Measurements from ENCODE around the gene TDRD6. TPM values are rescaled to one million over a fixed set of nuclear protein-coding genes. Genes with fewer than 3 reads are reported as not detected.

Gene TDRD6
- total RNA-seq, 6 experiments from 2014 or later, result not detected

DNA sequence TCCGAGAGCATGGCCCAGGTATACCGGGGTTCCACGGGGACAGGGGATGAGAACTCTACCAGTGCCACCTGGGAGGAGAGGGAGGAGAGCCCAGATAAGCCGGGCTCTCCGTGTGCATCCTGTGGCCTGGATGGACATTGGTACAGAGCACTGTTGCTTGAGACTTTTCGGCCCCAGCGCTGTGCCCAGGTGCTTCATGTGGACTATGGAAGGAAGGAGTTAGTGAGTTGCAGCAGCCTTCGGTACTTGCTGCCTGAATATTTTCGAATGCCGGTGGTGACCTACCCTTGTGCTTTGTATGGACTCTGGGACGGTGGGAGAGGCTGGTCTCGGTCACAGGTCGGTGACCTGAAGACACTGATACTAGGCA, 1.3 kb downstream of the TDRD6 start:
- peaks cover 23% of the 10 kb centered on the region for H3K9me3 Mint-ChIP-seq
- no peak overlapping the region for H3K4me3 Mint-ChIP-seq
- no peak overlapping the region for H3K27ac Mint-ChIP-seq
- H3K36me3 Mint-ChIP-seq (ENCODE audit: low read depth), result no peaks in the 10 kb centered on the region; the same call in 1 of the 2 replicates
- no peaks in the 10 kb centered on the region for H3K4me1 Mint-ChIP-seq (ENCODE audit: low read depth)
- no peak for DNase-seq
- peaks cover 2% of the 10 kb centered on the region; the same call in 1 of the 2 replicates for H3K27me3 Mint-ChIP-seq (ENCODE audit: insufficient read depth)
- TF ChIP-seq, protein P1, sequence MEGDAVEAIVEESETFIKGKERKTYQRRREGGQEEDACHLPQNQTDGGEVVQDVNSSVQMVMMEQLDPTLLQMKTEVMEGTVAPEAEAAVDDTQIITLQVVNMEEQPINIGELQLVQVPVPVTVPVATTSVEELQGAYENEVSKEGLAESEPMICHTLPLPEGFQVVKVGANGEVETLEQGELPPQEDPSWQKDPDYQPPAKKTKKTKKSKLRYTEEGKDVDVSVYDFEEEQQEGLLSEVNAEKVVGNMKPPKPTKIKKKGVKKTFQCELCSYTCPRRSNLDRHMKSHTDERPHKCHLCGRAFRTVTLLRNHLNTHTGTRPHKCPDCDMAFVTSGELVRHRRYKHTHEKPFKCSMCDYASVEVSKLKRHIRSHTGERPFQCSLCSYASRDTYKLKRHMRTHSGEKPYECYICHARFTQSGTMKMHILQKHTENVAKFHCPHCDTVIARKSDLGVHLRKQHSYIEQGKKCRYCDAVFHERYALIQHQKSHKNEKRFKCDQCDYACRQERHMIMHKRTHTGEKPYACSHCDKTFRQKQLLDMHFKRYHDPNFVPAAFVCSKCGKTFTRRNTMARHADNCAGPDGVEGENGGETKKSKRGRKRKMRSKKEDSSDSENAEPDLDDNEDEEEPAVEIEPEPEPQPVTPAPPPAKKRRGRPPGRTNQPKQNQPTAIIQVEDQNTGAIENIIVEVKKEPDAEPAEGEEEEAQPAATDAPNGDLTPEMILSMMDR (IDR thresholded peaks at IDR 0.05), result no peak

DNA sequence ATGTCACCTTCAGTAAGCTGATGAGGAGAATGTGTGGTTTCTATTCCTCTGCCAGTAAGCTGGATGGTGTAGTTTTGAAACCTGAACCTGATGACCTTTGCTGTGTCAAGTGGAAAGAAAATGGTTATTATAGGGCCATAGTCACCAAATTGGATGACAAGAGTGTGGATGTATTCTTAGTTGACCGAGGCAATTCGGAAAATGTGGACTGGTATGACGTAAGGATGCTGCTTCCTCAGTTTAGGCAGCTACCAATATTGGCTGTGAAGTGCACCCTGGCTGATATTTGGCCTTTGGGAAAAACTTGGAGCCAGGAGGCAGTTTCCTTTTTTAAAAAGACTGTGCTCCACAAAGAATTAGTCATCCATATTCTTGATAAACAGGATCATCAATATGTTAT, 2.0 kb downstream of the TDRD6 start:
- peaks cover 23% of the 10 kb centered on the region for H3K9me3 Mint-ChIP-seq
- no peaks in the 10 kb centered on the region for H3K4me1 Mint-ChIP-seq (ENCODE audit: low read depth)
- no peak overlapping the region for H3K27ac Mint-ChIP-seq
- H3K36me3 Mint-ChIP-seq (ENCODE audit: low read depth), result no peaks in the 10 kb centered on the region; the same call in 1 of the 2 replicates
- H3K27me3 Mint-ChIP-seq (ENCODE audit: insufficient read depth), result peaks cover 2% of the 10 kb centered on the region; the same call in 1 of the 2 replicates
- H3K4me3 Mint-ChIP-seq, result no peak overlapping the region
- TF ChIP-seq, protein P1 (IDR thresholded peaks at IDR 0.05), result no peak
- DNase-seq, result no peak

DNA sequence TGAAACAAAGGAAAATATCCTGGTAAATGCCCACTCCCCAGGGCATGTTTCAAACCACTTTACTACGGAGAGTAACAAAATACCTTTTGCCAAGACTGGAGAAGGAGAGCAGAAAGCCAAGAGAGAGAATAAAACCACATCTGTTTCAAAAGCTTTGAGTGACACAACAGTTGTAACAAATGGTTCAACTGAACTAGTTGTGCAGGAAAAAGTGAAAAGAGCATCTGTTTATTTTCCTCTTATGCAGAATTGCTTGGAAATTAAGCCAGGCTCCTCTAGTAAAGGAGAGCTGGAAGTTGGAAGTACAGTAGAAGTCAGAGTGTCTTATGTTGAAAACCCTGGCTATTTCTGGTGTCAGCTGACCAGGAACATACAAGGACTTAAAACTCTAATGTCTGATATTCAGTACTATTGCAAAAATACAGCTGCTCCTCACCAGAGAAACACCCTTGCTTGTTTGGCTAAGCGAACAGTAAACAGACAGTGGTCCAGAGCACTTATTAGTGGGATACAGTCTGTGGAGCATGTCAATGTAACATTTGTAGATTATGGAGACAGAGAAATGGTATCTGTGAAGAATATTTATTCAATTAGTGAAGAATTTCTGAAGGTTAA, 2.6 kb downstream of the TDRD6 start:
- TF ChIP-seq, protein P1 (IDR thresholded peaks at IDR 0.05), result no peak

DNA sequence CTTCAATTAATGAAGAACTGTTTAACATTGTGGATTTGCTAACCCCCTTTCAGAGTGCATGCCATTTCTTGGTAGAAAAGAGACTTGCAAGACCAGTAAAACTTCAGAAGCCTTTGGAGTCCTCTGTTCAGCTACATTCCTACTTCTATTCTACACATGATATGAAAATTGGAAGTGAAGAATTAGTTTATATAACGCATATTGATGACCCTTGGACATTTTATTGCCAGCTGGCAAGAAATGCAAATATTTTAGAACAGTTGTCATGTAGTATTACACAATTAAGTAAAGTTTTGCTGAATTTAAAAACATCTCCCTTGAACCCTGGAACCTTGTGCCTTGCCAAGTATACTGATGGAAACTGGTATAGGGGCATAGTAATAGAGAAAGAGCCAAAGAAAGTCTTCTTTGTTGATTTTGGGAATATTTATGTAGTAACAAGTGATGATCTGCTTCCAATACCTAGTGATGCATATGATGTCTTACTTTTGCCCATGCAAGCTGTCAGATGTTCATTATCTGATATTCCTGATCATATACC, 3.3 kb downstream of the TDRD6 start:
- DNase-seq, result no peak
- Mint-ChIP-seq H3K36me3 (ENCODE audit: low read depth) (no peaks in the 10 kb centered on the region; the same call in 1 of the 2 replicates), H3K9me3 (peaks cover 20% of the 10 kb centered on the region), H3K4me3 (no peak overlapping the region), H3K27ac (no peak overlapping the region), H3K27me3 (ENCODE audit: insufficient read depth) (peaks cover 2% of the 10 kb centered on the region; the same call in 1 of the 2 replicates), H3K4me1 (ENCODE audit: low read depth) (no peaks in the 10 kb centered on the region)
- TF ChIP-seq, protein P1 (IDR thresholded peaks at IDR 0.05), result no peak

More for the DNA sequence above, 2.6 kb downstream of the TDRD6 start:
- no peak for DNase-seq
- Mint-ChIP-seq H3K4me3 (no peak overlapping the region), H3K27ac (no peak overlapping the region), H3K27me3 (ENCODE audit: insufficient read depth) (peaks cover 2% of the 10 kb centered on the region; the same call in 1 of the 2 replicates), H3K4me1 (ENCODE audit: low read depth) (no peaks in the 10 kb centered on the region), H3K9me3 (peaks cover 23% of the 10 kb centered on the region), H3K36me3 (ENCODE audit: low read depth) (no peaks in the 10 kb centered on the region; the same call in 1 of the 2 replicates)

DNA sequence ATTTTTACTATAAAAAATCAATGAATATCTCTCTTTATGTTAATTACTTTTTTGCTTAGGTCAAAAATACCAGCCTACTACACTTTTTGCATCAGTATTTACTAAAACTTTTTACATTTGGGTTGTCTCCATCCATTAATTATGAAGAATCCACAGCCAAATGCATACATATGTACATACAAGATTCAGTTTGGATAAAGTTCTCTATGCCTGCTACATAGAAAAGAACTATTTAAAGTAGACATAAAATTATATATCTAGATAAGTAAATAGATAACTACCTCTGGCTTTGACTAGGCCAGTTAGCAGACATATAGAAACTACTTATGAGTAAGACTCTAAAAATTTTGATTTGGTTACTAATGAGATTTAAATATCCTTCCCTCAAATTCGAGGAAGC, 12.3 kb downstream of the TDRD6 start:
- Mint-ChIP-seq H3K9me3 (no peaks in the 10 kb centered on the region; the same call in 1 of the 2 replicates), H3K27ac (no peak overlapping the region), H3K36me3 (ENCODE audit: low read depth) (no peaks in the 10 kb centered on the region), H3K4me3 (no peak overlapping the region), H3K27me3 (ENCODE audit: insufficient read depth) (no peaks in the 10 kb centered on the region), H3K4me1 (ENCODE audit: low read depth) (no peaks in the 10 kb centered on the region)
- no peak for DNase-seq
- TF ChIP-seq, protein P1 (IDR thresholded peaks at IDR 0.05), result no peak
